Duodenal mucosa (tissue), 2 donors: Measurements from ENCODE around the gene RNFT2.
"Not testable (repeated sequence)": the region's sequence is repeated elsewhere in the genome, so short reads cannot be mapped to it uniquely, and the experiment has no call there.

ENCODE experiments used
- H3K27ac ChIP-seq: one replicate; pipeline ENCODE4 v1.7.0; 2013; ENCODE audit warnings: low read depth, low read length
- H3K27me3 ChIP-seq, 2 donors: one replicate each; pipeline ENCODE4 v1.7.0; 2013; ENCODE audit warnings: low read length in 2 of 2, control low read depth in 1 of 2; ENCODE audit not compliant: insufficient read depth in 2 of 2, control insufficient read depth in 1 of 2
- H3K36me3 ChIP-seq, 2 donors: one replicate each; pipeline ENCODE4 v1.7.0; 2013; ENCODE audit warnings: low read length in 2 of 2, control low read depth in 1 of 2; ENCODE audit not compliant: insufficient read depth in 2 of 2, control insufficient read depth in 1 of 2
- H3K4me1 ChIP-seq, 2 donors: one replicate each; pipeline ENCODE4 v1.7.0; 2013; ENCODE audit warnings: low read length in 2 of 2, control low read depth in 1 of 2; ENCODE audit not compliant: insufficient read depth in 2 of 2, control insufficient read depth in 1 of 2
- H3K4me3 ChIP-seq, 2 donors: one replicate each; pipeline ENCODE4 v1.7.0; 2013; ENCODE audit warnings: low read length in 2 of 2, low read depth in 1 of 2
- H3K9ac ChIP-seq, 2 donors: one replicate each; pipeline ENCODE4 v1.7.0; 2013; ENCODE audit warnings: low read length in 2 of 2, low read depth in 1 of 2
- H3K9me3 ChIP-seq, 2 donors: one replicate each; pipeline ENCODE4 v1.7.0; 2013; ENCODE audit warnings: low read length in 2 of 2, control low read depth in 1 of 2; ENCODE audit not compliant: control insufficient read depth in 1 of 2

Gene RNFT2

DNA sequence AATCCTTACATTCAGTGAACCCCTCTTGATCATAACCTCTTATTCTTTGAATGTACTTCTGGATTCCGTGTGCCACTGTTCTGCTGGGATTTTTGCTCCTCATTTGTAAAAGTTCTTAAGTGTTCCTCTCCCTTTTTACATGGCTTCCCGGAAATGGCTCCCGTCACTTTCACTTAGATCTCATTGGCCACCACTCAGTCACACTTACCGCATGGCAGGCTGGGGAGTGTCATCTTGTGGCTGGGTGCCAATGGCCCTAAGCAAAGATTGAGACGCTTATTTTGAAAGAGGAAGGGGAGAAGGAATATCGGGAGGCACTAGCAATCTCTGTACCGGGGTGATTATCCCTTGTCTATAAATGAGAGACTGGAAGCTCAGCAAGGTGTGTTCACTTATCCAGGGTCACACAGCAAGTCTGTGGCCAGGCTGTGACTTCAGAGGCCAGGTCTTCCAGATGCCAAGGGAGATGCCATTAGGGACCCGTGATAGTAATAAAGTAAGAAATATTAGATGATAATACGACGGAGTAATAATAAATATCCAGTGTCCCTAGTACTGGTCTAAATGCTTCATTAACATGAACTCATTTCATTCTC is 68.8 kb downstream of the RNFT2 start:
- Histone ChIP-seq H3K4me1 (no peaks in the 10 kb centered on the region), H3K9me3 (no peaks in the 10 kb centered on the region), H3K27me3 (no peaks in the 10 kb centered on the region), H3K27ac (no peak overlapping the region), H3K36me3 (no peaks in the 10 kb centered on the region), H3K9ac (no peak overlapping the region), H3K4me3 (no peak overlapping the region)

DNA sequence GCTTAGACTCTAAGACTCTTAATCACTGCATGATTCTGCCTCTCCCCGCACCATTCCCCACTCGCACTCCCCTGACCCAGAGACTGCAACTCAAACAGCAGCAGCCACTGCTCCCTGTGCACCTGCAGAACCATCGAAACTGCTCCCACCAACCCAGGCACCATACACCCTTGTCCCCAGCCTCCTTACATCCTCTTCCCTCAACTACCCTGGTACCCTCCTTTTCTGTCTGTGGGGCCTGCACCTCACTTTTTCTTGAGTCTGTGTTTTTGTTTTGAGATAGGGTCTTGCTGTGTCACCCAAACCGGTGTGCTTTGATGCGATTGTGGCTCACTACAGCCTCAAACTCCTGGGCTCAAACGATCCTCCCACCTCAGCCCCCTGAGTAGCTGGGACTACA is 69.4 kb downstream of the RNFT2 start:
- Histone ChIP-seq H3K4me3 (no peak overlapping the region), H3K9me3 (no peaks in the 10 kb centered on the region), H3K4me1 (no peaks in the 10 kb centered on the region), H3K27ac (no peak overlapping the region), H3K9ac (no peak overlapping the region), H3K36me3 (no peaks in the 10 kb centered on the region), H3K27me3 (no peaks in the 10 kb centered on the region)

GRCh38 chr12:116808113-116809105 is 70.3 kb downstream of the RNFT2 start:
- H3K9me3 ChIP-seq = no peaks in the 10 kb centered on the region
- no peaks in the 10 kb centered on the region for H3K4me1 ChIP-seq
- no peak overlapping the region for H3K27ac ChIP-seq
- no peak overlapping the region for H3K9ac ChIP-seq
- no peaks in the 10 kb centered on the region for H3K27me3 ChIP-seq
- H3K4me3 ChIP-seq = no peak overlapping the region
- H3K36me3 ChIP-seq = no peaks in the 10 kb centered on the region

- no peaks in the 10 kb centered on the region for H3K36me3 ChIP-seq
- no peak overlapping the region for H3K4me3 ChIP-seq
- H3K9me3 ChIP-seq = no peaks in the 10 kb centered on the region
- no peak overlapping the region for H3K9ac ChIP-seq
- no peaks in the 10 kb centered on the region for H3K4me1 ChIP-seq
- no peak overlapping the region for H3K27ac ChIP-seq
- H3K27me3 ChIP-seq = no peaks in the 10 kb centered on the region
These were observed 74.1 kb downstream of the RNFT2 start for GRCh38 chr12:116812238-116812637.

DNA sequence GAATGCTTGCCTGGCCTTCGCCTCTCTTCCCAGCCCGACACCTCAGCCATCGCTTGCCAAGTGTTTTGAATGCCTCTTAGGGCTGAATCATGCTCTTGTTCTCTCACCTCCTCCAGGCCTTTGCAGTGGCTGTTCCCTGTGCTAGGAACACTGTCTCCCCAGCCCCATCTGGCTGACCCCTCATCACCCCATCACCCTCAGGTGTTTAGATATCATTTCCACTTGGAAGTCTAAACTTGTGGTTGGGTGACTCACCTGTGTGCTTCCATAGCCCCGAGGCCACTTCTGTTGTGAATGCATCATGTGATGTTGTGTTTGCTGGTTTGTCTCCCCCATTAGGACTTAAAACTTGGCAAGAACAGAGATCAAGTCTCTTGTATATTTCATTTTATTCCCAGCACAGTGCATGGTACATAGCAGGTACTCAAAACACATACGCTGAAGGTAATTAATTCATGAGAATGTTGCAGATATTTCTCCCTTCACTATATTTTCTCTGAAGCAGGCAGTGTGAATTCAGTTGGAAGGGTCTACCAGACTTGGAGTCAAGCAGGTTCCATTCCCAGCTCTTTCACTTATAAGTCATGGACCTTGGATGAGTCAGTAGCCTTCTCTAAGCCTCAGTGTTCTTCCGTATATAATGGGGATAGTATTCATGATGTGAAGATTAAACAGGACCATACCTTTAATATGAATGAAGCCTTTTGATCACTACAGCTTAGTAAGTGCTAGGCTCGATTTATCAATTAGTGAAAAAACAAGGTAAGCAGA is 75.3 kb downstream of the RNFT2 start:
- Histone ChIP-seq H3K9me3 (no peaks in the 10 kb centered on the region), H3K36me3 (no peaks in the 10 kb centered on the region), H3K27me3 (no peaks in the 10 kb centered on the region), H3K27ac (no peak overlapping the region), H3K9ac (no peak overlapping the region), H3K4me3 (no peak overlapping the region), H3K4me1 (peaks cover 1 to 3% of the 10 kb centered on the region in 2 donors)

DNA sequence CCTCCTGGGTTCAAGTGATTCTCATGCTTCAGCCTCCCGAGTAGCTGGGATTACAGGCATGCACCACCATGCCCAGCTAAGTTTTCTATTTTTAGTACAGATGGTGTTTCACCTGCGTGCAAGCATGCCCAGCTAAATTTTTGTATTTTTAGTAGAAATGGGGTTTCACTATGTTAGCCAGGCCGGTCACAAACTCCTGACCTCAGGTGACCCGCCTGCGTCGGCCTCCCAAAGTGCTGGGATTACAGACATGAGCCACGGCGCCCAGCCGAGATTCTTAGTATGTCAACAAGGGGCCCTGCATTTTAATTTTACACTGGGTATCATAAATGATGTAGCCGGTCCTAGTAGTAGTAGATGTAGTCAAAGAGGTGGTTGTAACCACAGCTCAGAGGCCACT is 76.7 kb downstream of the RNFT2 start:
- H3K4me3 ChIP-seq, H3K9me3 ChIP-seq, H3K36me3 ChIP-seq, H3K4me1 ChIP-seq, H3K27ac ChIP-seq, H3K9ac ChIP-seq, H3K27me3 ChIP-seq: not testable (repeated sequence)

DNA sequence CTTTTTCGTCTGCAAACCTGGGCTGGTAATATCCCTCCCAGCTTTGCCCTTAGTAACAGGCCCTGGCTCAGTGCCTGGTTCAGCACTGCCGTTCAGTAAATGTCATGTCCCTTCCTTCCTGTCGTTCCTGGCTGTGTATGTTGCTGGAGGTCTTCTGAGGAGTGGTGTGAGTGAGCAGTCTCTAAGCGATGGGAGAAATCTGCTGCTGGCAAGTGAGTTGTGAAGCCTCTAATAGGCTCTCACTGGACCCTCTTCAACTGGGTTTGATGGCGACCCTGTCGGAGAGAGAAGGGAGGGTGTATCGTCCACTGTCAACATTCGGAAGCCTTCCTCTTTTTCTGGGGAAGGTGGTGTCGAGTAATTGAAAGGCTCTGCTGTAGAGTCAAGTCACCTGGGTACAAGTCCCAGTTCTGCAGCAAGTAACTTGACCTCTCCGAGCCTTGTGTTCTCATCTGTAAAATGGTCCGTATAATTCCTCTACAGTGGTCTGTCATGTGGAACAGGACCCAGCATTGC is 80.3 kb downstream of the RNFT2 start:
- Histone ChIP-seq H3K9ac (peak overlapping the region; percentile 87 to 98), H3K4me1 (peaks cover 6 to 10% of the 10 kb centered on the region in 2 donors), H3K9me3 (no peaks in the 10 kb centered on the region), H3K36me3 (no peaks in the 10 kb centered on the region), H3K27ac (no peak overlapping the region), H3K27me3 (no peaks in the 10 kb centered on the region), H3K4me3 (peak overlapping the region; percentile 97 to 99)

- Histone ChIP-seq H3K27me3 (no peaks in the 10 kb centered on the region), H3K27ac (peak overlapping the region; percentile 89), H3K9ac (peak overlapping the region; percentile 87 to 98), H3K36me3 (no peaks in the 10 kb centered on the region), H3K4me3 (peak overlapping the region; percentile 97 to 99), H3K9me3 (no peaks in the 10 kb centered on the region), H3K4me1 (peaks cover 6 to 10% of the 10 kb centered on the region in 2 donors)
These were observed 81.1 kb downstream of the RNFT2 start for GRCh38 chr12:116818948-116819832.

DNA sequence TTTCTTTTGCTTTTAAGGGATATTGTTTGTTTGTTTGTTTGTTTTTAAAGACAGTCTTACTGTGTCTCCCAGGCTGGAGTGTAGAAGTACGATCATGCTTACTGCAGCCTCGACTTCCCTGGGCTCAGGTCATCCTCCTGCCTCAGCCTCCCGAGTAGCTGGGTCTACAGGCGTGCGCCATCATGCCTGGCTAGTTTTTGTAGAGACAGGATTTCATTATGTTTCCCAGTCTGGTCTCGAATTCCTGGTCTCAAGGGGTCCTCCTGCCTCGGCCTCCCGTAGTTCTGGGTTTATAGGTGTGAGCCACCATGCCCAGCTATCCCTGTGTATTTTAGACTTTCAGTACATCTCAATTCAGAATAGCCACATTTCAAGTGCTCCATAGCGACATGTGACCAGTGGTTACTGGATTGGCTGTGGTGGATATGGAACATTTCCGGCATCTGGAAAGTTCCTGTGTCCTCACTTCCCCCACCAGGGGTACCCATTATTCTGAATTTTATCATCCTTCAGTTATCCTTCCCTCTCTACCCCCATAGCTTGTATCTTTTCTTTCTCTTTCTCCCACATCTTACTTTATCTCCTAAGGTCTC is 82.0 kb downstream of the RNFT2 start:
- Histone ChIP-seq H3K4me3 (no peak overlapping the region), H3K9ac (no peak overlapping the region), H3K27ac (no peak overlapping the region), H3K36me3 (no peaks in the 10 kb centered on the region), H3K9me3 (peaks cover 4 to 8% of the 10 kb centered on the region in 2 donors), H3K4me1 (peaks cover 6 to 10% of the 10 kb centered on the region in 2 donors), H3K27me3 (no peaks in the 10 kb centered on the region)
